GM12878 (cell line): Measurements from ENCODE around the gene STK10. TPM values are rescaled to one million over a fixed set of nuclear protein-coding genes. Genes with fewer than 3 reads are reported as not detected.

Source experiments
- ATAC-seq: fragments of 200-7000 bp; cut with Tn5 transposase; 3 replicates; pipeline ENCODE4 v1.9.1; 2020; ENCODE audit warnings: mild to moderate bottlenecking, moderate library complexity
- BruUV-seq: library from RNA; stranded (reverse); fragments of 400-500 nt; replicated peaks from 2 replicates; lab custom pipeline; 2021; lab: Mats Ljungman, UMichigan
- CTCF ChIA-PET: fragments of 300-600 bp; sonication (Branson Sonifier 250); formaldehyde crosslinking; extraction: SDS; loops from one replicate; lab custom pipeline; 2021; ENCODE audit warnings: inconsistent platforms; lab: Yijun Ruan, JAX
- POLR2A ChIA-PET: fragments of 350-600 bp; formaldehyde crosslinking; extraction: SDS; loops from one replicate; lab custom pipeline; 2021; ENCODE audit warnings: inconsistent platforms; lab: Charles Lee
- RAD21 ChIA-PET: fragments of 300-600 bp; sonication (Branson Sonifier 250); formaldehyde crosslinking; loops from one replicate; lab custom pipeline; 2023; ENCODE audit warnings: antibody characterized with exemption; ENCODE audit not compliant: unreplicated experiment; lab: Charles Lee
- SMC1A ChIA-PET: fragments of 300-600 bp; sonication (Branson Sonifier 250); formaldehyde crosslinking; loops from one replicate; lab custom pipeline; 2023; ENCODE audit not compliant: unreplicated experiment, uncharacterized antibody; lab: Charles Lee
- DNase-seq: peaks from one replicate; pipeline ENCODE4 v3.0.0-alpha.2; 2011; ENCODE audit warnings: low read depth, low spot score
- FAIRE-seq: peaks from 3 replicates; lab custom pipeline; 2011; peaks lifted over from hg19 to GRCh38; lab: Jason Lieb, UNC
- H2AFZ ChIP-seq: 2 replicates; pipeline ENCODE4 v1.6.0; 2011; ENCODE audit warnings: low read depth, low read length, control low read depth; ENCODE audit not compliant: control insufficient read depth
- H3K27ac ChIP-seq: 2 replicates; pipeline ENCODE4 v1.5.1; 2011; ENCODE audit warnings: control low read depth; ENCODE audit not compliant: control insufficient read depth, insufficient read depth
- H3K27me3 ChIP-seq, 2 experiments: replicated peaks in 1 of 2; 2 replicates each; pipeline versions ENCODE4 v1.6.0 to v1.6.1; 2011; ENCODE audit warnings: low read length in 1 of 2; ENCODE audit not compliant: control insufficient read depth in 2 of 2, insufficient read depth in 2 of 2
- H3K36me3 ChIP-seq, 2 experiments: 2 replicates each; pipeline ENCODE4 v1.5.1; 2011; ENCODE audit warnings: low read length in 1 of 2; ENCODE audit not compliant: control insufficient read depth in 2 of 2, insufficient read depth in 2 of 2
- H3K4me1 ChIP-seq: 2 replicates; pipeline ENCODE4 v1.6.1; 2011; ENCODE audit warnings: mild to moderate bottlenecking, low read length, moderate library complexity, mixed read lengths; ENCODE audit not compliant: control insufficient read depth, insufficient read depth
- H3K4me2 ChIP-seq: 2 replicates; pipeline ENCODE4 v1.6.0; 2011; ENCODE audit warnings: control low read depth; ENCODE audit not compliant: control insufficient read depth, insufficient read depth
- H3K4me3 ChIP-seq: fragments of 200-600 bp; sonication (generic); 2 replicates; pipeline ENCODE4 v1.5.1; 2016
- H3K79me2 ChIP-seq: 2 replicates; pipeline ENCODE4 v1.6.0; 2011; ENCODE audit warnings: low read length; ENCODE audit not compliant: control insufficient read depth, insufficient read depth
- H3K9ac ChIP-seq: 2 replicates; pipeline ENCODE4 v1.8.0; 2011; ENCODE audit warnings: low read length, control low read depth, mixed read lengths; ENCODE audit not compliant: control insufficient read depth, insufficient read depth
- H3K9me3 ChIP-seq: replicated peaks from 3 replicates; pipeline ENCODE4 v1.5.1; 2011; ENCODE audit warnings: mild to moderate bottlenecking, low read length; ENCODE audit not compliant: control insufficient read depth, insufficient read depth
- H4K20me1 ChIP-seq: 2 replicates; pipeline ENCODE4 v1.6.0; 2011; ENCODE audit not compliant: control insufficient read depth, insufficient read depth
- ESRRA ChIP-seq: IDR thresholded peaks from 2 replicates; pipeline ENCODE4 v1.6.1; 2012; ENCODE audit warnings: mild to moderate bottlenecking, low read length, improper control_type of control experiment
- NFYB ChIP-seq: IDR thresholded peaks from 2 replicates; pipeline ENCODE4 v1.6.1; 2011; ENCODE audit warnings: low read depth, mild to moderate bottlenecking, low read length, improper control_type of control experiment, moderate library complexity; ENCODE audit not compliant: insufficient read depth
- POLR2A ChIP-seq: IDR thresholded peaks from 2 replicates; pipeline ENCODE4 v1.6.1; 2011; ENCODE audit warnings: low read depth, mild to moderate bottlenecking, low read length
- SIN3A ChIP-seq: IDR thresholded peaks from 2 replicates; pipeline ENCODE4 v1.6.1; 2012; ENCODE audit warnings: low read depth, low read length, improper control_type of control experiment
- TAF1 ChIP-seq: IDR thresholded peaks from 2 replicates; pipeline ENCODE4 v1.6.1; 2011; ENCODE audit warnings: mild to moderate bottlenecking, low read depth, low read length, borderline replicate concordance
- WGBS: methylation state at CpG from one replicate; pipeline ENCODE4 v1.1.6; 2016; ENCODE audit warnings: low lambda C conversion rate; ENCODE audit not compliant: insufficient replicate concordance, insufficient coverage; ENCODE audit errors: missing lambda C conversion rate; 5-methylcytosine and 5-hydroxymethylcytosine counted together
- in situ Hi-C: fragments of 300-500 bp; cut with MboI; formaldehyde crosslinking; loops from 9 replicates; pipeline ENCODE4 v1.14.3; 2018; ENCODE audit warnings: mixed read lengths
- intact Hi-C: fragments of 100-400 bp; cut with micrococcal nuclease; formaldehyde crosslinking; loops from one replicate; pipeline ENCODE4 v1.14.2; 2022; ENCODE audit not compliant: unreplicated experiment
- polyA plus RNA-seq, 11 experiments: library from polyadenylated mRNA; depleted of rRNA in 4 of 11; unstranded in 6 of 11; stranded (reverse) in 5 of 11; fragments of >200 nt; fragmentation: Nextera tagmentation in 4 of 11; fragmentation: Illumina TruSeq in 1 of 11; extraction: Ambion mirVana in 4 of 11; extraction: Trizol in 1 of 11; gene quantifications; 1 replicate in 1 of 11; 2 replicates in 10 of 11; pipeline versions ENCODE4 v1.2.1 to v1.2.3, GENCODE V29; 2011 to 2016; ENCODE audit warnings: inconsistent platforms in 2 of 11, missing spikeins in 2 of 11, low read depth in 1 of 11
- total RNA-seq, 4 experiments: library from RNA; depleted of rRNA in 3 of 4; stranded (reverse); fragments of >200 nt in 3 of 4; fragmentation: Illumina TruSeq in 1 of 4; extraction: Trizol in 1 of 4; gene quantifications; 2 replicates each; pipeline versions ENCODE4 v1.2.1 to v1.2.3, GENCODE V29; 2013 to 2021

Gene STK10
- total and polyA plus RNA-seq, 10 of the 15 experiments (the other 5 are each of a cell fraction or from before 2014, with no cell fraction given), result 14.2 to 96.4 (median 50.6) TPM

DNA sequence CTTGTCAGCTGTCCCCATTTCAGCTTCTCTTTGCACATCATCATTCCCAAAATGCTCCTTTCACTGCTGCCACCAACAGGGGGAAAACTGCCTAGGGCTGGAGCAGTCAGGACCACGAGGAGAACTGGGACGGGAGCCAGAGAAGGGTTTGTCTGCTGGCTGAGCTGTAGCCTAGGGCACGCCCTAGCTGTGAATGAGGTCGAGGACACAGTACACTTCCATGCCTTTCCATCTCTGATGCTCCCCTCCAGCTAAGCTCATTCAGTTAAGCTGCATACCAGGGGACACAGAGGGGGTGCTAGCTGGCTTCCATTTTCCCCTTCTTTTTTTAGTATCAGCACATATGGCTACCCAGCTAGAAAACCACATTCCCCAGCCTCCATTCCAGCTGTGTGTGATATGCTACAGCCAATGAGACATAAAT, 64.7 kb downstream of the STK10 start:
- H3K9ac ChIP-seq, result no peak overlapping the region
- no peak overlapping the region for H2AFZ ChIP-seq
- ChIA-PET SMC1A (interaction anchor here (0.8 to 1.5 kb wide), 6 partner anchors 12 to 65 kb away, joined by 3 to 6 read pairs (median 5); partner anchors contain the start of gene STK10), CTCF (interaction anchor here (0.7 kb wide), 1 partner anchor 11 kb away, joined by 3 read pairs; no protein-coding TSS in a partner anchor), RAD21 (interaction anchor here (1.2 kb wide), 1 partner anchor 51 kb away, joined by 3 read pairs; no protein-coding TSS in a partner anchor), POLR2A (interaction anchor here (0.6 to 1.1 kb wide), 5 partner anchors 10 to 701 kb away, joined by 3 to 5 read pairs (median 3); no protein-coding TSS in a partner anchor)
- no peak overlapping the region for H3K4me3 ChIP-seq
- DNase-seq (no peak), ATAC-seq (no peak), FAIRE-seq (no peak)
- intact Hi-C loops (no loop called here), in situ Hi-C loops (no loop called here)
- WGBS, result 76% methylated on average over 4 of the region's 4 CpGs
- H3K4me1 ChIP-seq, result no peaks in the 10 kb centered on the region
- H3K27me3 ChIP-seq, result no peaks in the 10 kb centered on the region
- no peak for TF ChIP-seq NFYB
- no peak for TF ChIP-seq TAF1
- H3K79me2 ChIP-seq, result peaks cover 5% of the 10 kb centered on the region
- H3K27ac ChIP-seq, result no peak overlapping the region
- H3K4me2 ChIP-seq, result no peak overlapping the region
- 0 out of 2 replicates have a peak, but pooled peaks cover 4% of the 10 kb centered on the region for H4K20me1 ChIP-seq
- H3K9me3 ChIP-seq, result peaks cover 1% of the 10 kb centered on the region; the same call in 1 of the 3 replicates
- no TSS peak for BruUV-seq
- H3K36me3 ChIP-seq, result peaks cover 22 to 28% of the 10 kb centered on the region in 2 experiments

DNA sequence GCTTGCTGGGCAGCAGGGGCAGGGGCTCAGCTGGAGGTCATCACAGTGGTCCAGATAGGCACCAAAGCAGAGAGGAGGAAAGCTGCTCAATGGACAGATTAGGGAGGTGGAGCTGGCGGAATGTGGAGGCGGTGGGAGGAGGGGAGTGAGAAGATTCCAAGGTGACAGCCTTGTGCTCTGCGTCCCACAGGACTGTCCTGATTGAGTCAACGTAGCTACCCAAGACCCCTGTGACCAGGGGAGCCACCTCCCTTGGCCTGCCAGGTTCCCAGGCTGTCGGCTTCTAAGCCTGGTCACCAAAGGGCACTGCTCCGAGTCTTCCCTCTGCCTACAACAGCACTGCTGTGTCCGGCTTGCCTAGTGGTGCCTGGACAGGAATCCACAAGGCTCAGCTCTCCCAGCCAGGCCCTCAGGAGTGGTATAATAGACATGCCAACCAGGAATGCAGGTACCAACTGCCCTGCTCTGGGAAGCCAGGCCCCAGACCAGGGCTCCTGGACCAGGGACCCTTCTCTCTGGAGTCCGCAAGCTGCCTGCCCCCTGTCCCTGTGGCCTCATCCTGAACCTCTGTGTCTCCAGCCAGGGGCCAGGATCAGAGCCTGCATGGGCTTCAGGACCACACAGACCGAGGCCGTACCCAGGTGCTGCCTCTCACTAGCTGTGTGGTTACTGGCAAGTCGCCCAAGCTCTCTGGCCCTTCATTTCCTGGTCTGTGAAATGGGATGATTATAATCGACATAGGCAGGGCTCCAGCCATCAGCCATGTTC, 67.9 kb downstream of the STK10 start:
- peaks cover 19 to 26% of the 10 kb centered on the region in 2 experiments for H3K36me3 ChIP-seq
- POLR2A ChIA-PET, result interaction anchor here (0.5 kb wide), 1 partner anchor 8 kb away, joined by 7 read pairs; no protein-coding TSS in a partner anchor
- no peaks in the 10 kb centered on the region for H3K27me3 ChIP-seq
- FAIRE-seq (no peak), ATAC-seq (no peak), DNase-seq (no peak)
- no peak overlapping the region for H3K9ac ChIP-seq
- H3K4me2 ChIP-seq, result no peak overlapping the region
- CTCF ChIA-PET, result interaction anchor here (0.6 kb wide), 1 partner anchor 65 kb away, joined by 3 read pairs; no protein-coding TSS in a partner anchor
- 81% methylated on average over 12 of the region's 12 CpGs for WGBS
- intact Hi-C loops, result no loop called here
- H3K4me1 ChIP-seq, result peaks cover 8% of the 10 kb centered on the region
- no peak overlapping the region for H2AFZ ChIP-seq
- peaks cover 5% of the 10 kb centered on the region for H3K79me2 ChIP-seq
- H3K4me3 ChIP-seq, result no peak overlapping the region
- BruUV-seq, result no TSS peak
- H4K20me1 ChIP-seq, result 0 out of 2 replicates have a peak, but pooled peaks cover 4% of the 10 kb centered on the region
- in situ Hi-C loops, result no loop called here
- TF ChIP-seq POLR2A, result 0 out of 2 replicates have a peak, but pooled peaks have one; percentile 19
- no peak for TF ChIP-seq SIN3A
- TF ChIP-seq ESRRA, result no peak
- H3K9me3 ChIP-seq, result peaks cover 1% of the 10 kb centered on the region; the same call in 1 of the 3 replicates
- H3K27ac ChIP-seq, result no peak overlapping the region
- SMC1A ChIA-PET, result interaction anchor here (1.5 kb wide), 1 partner anchor 162 kb away, joined by 3 read pairs; no protein-coding TSS in a partner anchor
- RAD21 ChIA-PET, result interaction anchor here (0.6 to 1.1 kb wide), 2 partner anchors 60 to 63 kb away, joined by 3 to 4 read pairs; no protein-coding TSS in a partner anchor
